ENCODE data around the gene CHODL. TPM values are rescaled to one million over a fixed set of nuclear protein-coding genes. Genes with fewer than 3 reads are reported as not detected.

CHODL gene
- total RNA-seq, 1 experiment from 2014 or later: 0.16 TPM

- no peak for DNase-seq (ENCODE audit: low read depth, low spot score)
- in situ Hi-C loops (cut with HindIII; ENCODE audit: low pct_unique_long_range_greater_than_20kb, low sequenced_read_pairs): no loop called here
Measured at GRCh38 chr21:18269856-18270255, 25.2 kb downstream of the CHODL start.

GRCh38 chr21:18273400-18273799 is 28.8 kb downstream of the CHODL start:
- no peak for DNase-seq (ENCODE audit: low read depth, low spot score)
- in situ Hi-C loops (cut with HindIII; ENCODE audit: low pct_unique_long_range_greater_than_20kb, low sequenced_read_pairs): no loop called here

GRCh38 chr21:18274370-18274769 is 29.7 kb downstream of the CHODL start:
- in situ Hi-C loops (cut with HindIII; ENCODE audit: low pct_unique_long_range_greater_than_20kb, low sequenced_read_pairs): no loop called here
- no peak for DNase-seq (ENCODE audit: low read depth, low spot score)

- in situ Hi-C loops (cut with HindIII; ENCODE audit: low pct_unique_long_range_greater_than_20kb, low sequenced_read_pairs): no loop called here
- no peak for DNase-seq (ENCODE audit: low read depth, low spot score)
Measured at GRCh38 chr21:18275781-18276180, 31.1 kb downstream of the CHODL start.

- DNase-seq (ENCODE audit: low read depth, low spot score): no peak
- in situ Hi-C loops (cut with HindIII; ENCODE audit: low pct_unique_long_range_greater_than_20kb, low sequenced_read_pairs): no loop called here
Measured at GRCh38 chr21:18285379-18285778, 40.7 kb downstream of the CHODL start.

GRCh38 chr21:18289876-18290275 is 45.2 kb downstream of the CHODL start:
- in situ Hi-C loops (cut with HindIII; ENCODE audit: low pct_unique_long_range_greater_than_20kb, low sequenced_read_pairs): no loop called here
- DNase-seq (ENCODE audit: low read depth, low spot score): no peak

- in situ Hi-C loops (cut with HindIII; ENCODE audit: low pct_unique_long_range_greater_than_20kb, low sequenced_read_pairs): no loop called here
- no peak for DNase-seq (ENCODE audit: low read depth, low spot score)
Measured at GRCh38 chr21:18294100-18294499, 49.5 kb downstream of the CHODL start.

GRCh38 chr21:18298228-18298627 is 53.6 kb downstream of the CHODL start:
- peak; percentile 33 for DNase-seq (ENCODE audit: low read depth, low spot score)
- in situ Hi-C loops (cut with HindIII; ENCODE audit: low pct_unique_long_range_greater_than_20kb, low sequenced_read_pairs): no loop called here

Other genes starting within 250 kb of the CHODL start
- 0.11 and 0.58 TPM in 2 replicates for gene TMPRSS15, start 159.0 kb downstream of the CHODL start, total RNA-seq (2014; rRNA removed; shearing (Covaris generic))